Tibial nerve (tissue), 4 donors: ENCODE measurements around the gene ADK. TPM values are rescaled to one million over a fixed set of nuclear protein-coding genes. Genes with fewer than 3 reads are reported as not detected.

ENCODE experiments used
- DNase-seq, 2 donors: peaks; one replicate each; pipeline ENCODE4 v3.0.0-alpha.2; 2019; ENCODE audit warnings: low spot score in 2 of 2
- H3K27ac ChIP-seq, 4 donors: fragments of 200-600 bp; sonication (generic) in 3 of 4; one replicate each; pipeline ENCODE4 v1.5.1; 2017 to 2019; ENCODE audit warnings: mild to moderate bottlenecking in 1 of 4
- H3K27me3 ChIP-seq, 2 donors: fragments of 200-600 bp; sonication (generic) in 1 of 2; one replicate each; pipeline versions ENCODE4 v1.5.1 to v1.6.0; 2017 to 2019
- H3K36me3 ChIP-seq, 3 donors: fragments of 200-600 bp; sonication (generic); one replicate each; pipeline ENCODE4 v1.5.1; 2018 to 2019
- H3K4me1 ChIP-seq, 4 donors: fragments of 200-600 bp; sonication (generic) in 3 of 4; one replicate each; pipeline ENCODE4 v1.5.1; 2017 to 2019
- H3K4me3 ChIP-seq, 4 donors: fragments of 200-600 bp; sonication (generic) in 3 of 4; one replicate each; pipeline ENCODE4 v1.5.1; 2017 to 2019; ENCODE audit warnings: mild to moderate bottlenecking in 1 of 4, moderate library complexity in 1 of 4
- H3K9me3 ChIP-seq, 4 donors: fragments of 200-600 bp; sonication (generic) in 3 of 4; one replicate each; pipeline ENCODE4 v1.5.1; 2017 to 2019
- EP300 ChIP-seq, 2 donors: sonication (generic); formaldehyde crosslinking; IDR thresholded peaks; one replicate each; pipeline ENCODE4 v1.6.1; 2017; ENCODE audit warnings: antibody characterized with exemption in 2 of 2, mild to moderate bottlenecking in 1 of 2
- POLR2A ChIP-seq, 2 donors: fragments of 450-650 bp; IDR thresholded peaks; one replicate each; pipeline ENCODE4 v1.6.1; 2017; ENCODE audit warnings: antibody characterized with exemption in 2 of 2, mild to moderate bottlenecking in 2 of 2, moderate library complexity in 2 of 2
- WGBS, 2 donors: methylation state at CpG; one replicate each; pipeline ENCODE4 v1.1.5; 2018; 5-methylcytosine and 5-hydroxymethylcytosine counted together
- total RNA-seq, 4 donors: library from RNA; depleted of rRNA; stranded (reverse); fragments of >200 nt; gene quantifications; one replicate each; pipeline ENCODE4 v1.1.0, GENCODE V29; 2016
- TF ChIP-seq, protein P1 (sequence below), 5 experiments: fragments of 200-600 bp in 3 of 5; fragments of 450-650 bp in 2 of 5; sonication (generic) in 3 of 5; IDR thresholded peaks; one replicate each; pipeline ENCODE4 v1.5.1; 2016 to 2019; ENCODE audit warnings: antibody characterized with exemption in 5 of 5, mild to moderate bottlenecking in 3 of 5, moderate library complexity in 2 of 5

Gene ADK
- total RNA-seq, 4 donors from 2014 or later = 28.2 to 50.9 (median 34.0) TPM

DNA sequence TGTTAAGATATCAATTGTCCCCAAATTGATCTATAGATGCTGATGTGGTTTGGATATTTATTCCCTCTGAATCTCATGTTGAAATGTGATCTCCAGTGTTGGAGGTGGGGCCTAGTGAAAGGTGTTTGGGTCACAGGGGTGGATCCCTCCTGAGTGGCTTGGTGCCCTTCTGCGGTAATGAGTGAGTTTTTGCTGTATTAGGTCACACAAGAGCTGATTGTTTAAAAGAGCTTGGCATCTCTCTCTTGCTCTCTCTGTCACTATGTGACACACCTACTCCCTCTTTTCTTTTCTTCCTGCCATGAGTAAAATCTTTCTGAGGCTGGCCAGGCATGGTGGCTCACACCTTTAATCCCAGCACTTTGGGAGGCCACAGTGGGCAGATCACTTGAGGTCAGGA is 577.2 kb downstream of the ADK start:
- DNase-seq = no peak
- Histone ChIP-seq H3K4me1 (no peaks in the 10 kb centered on the region), H3K4me3 (no peak overlapping the region), H3K27me3 (no peaks in the 10 kb centered on the region), H3K9me3 (peaks cover 0 to 5% (median 0%) of the 10 kb centered on the region in 4 donors), H3K27ac (no peak overlapping the region), H3K36me3 (no peaks in the 10 kb centered on the region)
- TF ChIP-seq EP300 (IDR thresholded peaks at IDR 0.05) (no peak), POLR2A (IDR thresholded peaks at IDR 0.05) (no peak)
- TF ChIP-seq, protein P1, sequence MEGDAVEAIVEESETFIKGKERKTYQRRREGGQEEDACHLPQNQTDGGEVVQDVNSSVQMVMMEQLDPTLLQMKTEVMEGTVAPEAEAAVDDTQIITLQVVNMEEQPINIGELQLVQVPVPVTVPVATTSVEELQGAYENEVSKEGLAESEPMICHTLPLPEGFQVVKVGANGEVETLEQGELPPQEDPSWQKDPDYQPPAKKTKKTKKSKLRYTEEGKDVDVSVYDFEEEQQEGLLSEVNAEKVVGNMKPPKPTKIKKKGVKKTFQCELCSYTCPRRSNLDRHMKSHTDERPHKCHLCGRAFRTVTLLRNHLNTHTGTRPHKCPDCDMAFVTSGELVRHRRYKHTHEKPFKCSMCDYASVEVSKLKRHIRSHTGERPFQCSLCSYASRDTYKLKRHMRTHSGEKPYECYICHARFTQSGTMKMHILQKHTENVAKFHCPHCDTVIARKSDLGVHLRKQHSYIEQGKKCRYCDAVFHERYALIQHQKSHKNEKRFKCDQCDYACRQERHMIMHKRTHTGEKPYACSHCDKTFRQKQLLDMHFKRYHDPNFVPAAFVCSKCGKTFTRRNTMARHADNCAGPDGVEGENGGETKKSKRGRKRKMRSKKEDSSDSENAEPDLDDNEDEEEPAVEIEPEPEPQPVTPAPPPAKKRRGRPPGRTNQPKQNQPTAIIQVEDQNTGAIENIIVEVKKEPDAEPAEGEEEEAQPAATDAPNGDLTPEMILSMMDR (IDR thresholded peaks at IDR 0.05) = no peak
- WGBS, 2 donors = 58 to 65% methylated on average over 1 of the region's 1 CpG

DNA sequence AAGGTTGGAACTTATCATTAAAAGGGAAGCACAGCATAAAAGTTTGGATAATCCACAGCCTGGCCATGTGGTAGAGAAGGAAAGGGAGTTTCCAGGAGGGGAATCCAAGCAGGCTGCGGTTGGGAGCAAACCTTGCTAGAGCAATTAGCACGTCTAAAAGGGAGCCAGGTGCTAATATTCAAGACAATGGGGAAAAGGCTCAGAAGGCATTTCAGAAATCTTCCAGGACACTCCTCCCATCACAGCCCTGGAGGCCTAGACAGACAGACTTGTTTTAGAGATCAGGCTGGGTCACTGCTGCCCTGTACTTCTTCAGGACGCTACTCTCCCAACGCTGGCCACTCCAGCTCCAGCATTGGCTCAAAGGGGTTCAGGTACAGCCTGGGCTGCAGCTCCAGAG is 579.2 kb downstream of the ADK start:
- WGBS, 2 donors = 45 to 75% methylated on average over 4 of the region's 4 CpGs

DNA sequence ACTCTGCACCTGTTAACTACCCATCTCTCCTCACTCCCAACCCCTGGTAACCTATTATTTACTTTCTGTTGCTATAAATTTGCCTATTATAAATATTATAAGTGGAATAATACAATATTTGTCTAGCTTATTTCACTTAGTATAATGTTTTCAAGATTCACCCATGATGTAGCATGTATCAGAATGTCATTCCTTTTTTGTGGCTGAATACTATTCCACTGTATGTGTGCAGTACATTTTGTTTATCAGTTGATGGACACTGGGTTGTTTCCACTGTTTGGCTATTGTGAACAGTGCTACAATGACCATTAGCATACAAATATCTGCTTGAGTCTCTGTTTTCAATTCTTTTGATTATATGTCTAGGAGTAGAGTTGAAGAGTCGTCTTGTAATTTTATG is 582.6 kb downstream of the ADK start:
- H3K27ac ChIP-seq = no peak overlapping the region
- no peak for TF ChIP-seq EP300 (IDR thresholded peaks at IDR 0.05)
- no peak for TF ChIP-seq POLR2A (IDR thresholded peaks at IDR 0.05)
- TF ChIP-seq, protein P1 (IDR thresholded peaks at IDR 0.05) = no peak
- WGBS, 2 donors = 100% methylated on average over 1 of the region's 1 CpG

More for the DNA sequence above, 579.2 kb downstream of the ADK start:
- Histone ChIP-seq H3K36me3 (no peaks in the 10 kb centered on the region), H3K9me3 (no peaks in the 10 kb centered on the region), H3K4me3 (no peak overlapping the region), H3K27me3 (no peaks in the 10 kb centered on the region), H3K4me1 (no peaks in the 10 kb centered on the region), H3K27ac (no peak overlapping the region)
- DNase-seq = no peak
- TF ChIP-seq EP300 (IDR thresholded peaks at IDR 0.05) = no peak
- TF ChIP-seq, protein P1 (IDR thresholded peaks at IDR 0.05) = no peak
- TF ChIP-seq POLR2A (IDR thresholded peaks at IDR 0.05) = no peak

DNA sequence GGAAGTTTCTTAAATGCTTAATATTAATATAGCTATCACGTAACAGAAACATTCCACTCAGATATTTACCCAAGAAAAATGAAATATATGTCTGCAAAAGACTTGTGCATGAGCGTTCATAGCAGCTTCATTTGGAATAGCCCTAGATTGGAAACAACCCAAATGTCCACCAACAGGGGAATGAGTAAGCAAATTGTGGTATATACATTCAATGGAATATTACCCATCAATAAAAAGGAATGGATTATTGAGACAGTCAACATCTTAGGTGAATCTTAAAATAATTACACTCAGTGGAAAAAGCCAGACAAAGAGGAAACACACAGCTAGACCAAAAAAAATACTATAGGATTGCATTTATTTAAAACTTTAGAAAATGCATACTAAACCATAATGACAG is 585.0 kb downstream of the ADK start:
- Histone ChIP-seq H3K27ac (no peak overlapping the region), H3K36me3 (no peaks in the 10 kb centered on the region), H3K4me1 (no peaks in the 10 kb centered on the region), H3K4me3 (no peak overlapping the region), H3K9me3 (no peaks in the 10 kb centered on the region), H3K27me3 (no peaks in the 10 kb centered on the region)
- 79 to 83% methylated on average over 2 of the region's 2 CpGs for WGBS, 2 donors
- TF ChIP-seq EP300 (IDR thresholded peaks at IDR 0.05) (no peak), POLR2A (IDR thresholded peaks at IDR 0.05) (no peak)
- TF ChIP-seq, protein P1 (IDR thresholded peaks at IDR 0.05) = no peak
- no peak for DNase-seq

More for the DNA sequence above, 582.6 kb downstream of the ADK start:
- H3K4me3 ChIP-seq = no peak overlapping the region
- no peak for DNase-seq
- H3K4me1 ChIP-seq = no peaks in the 10 kb centered on the region
- H3K9me3 ChIP-seq = no peaks in the 10 kb centered on the region
- H3K27me3 ChIP-seq = no peaks in the 10 kb centered on the region
- no peaks in the 10 kb centered on the region for H3K36me3 ChIP-seq

DNA sequence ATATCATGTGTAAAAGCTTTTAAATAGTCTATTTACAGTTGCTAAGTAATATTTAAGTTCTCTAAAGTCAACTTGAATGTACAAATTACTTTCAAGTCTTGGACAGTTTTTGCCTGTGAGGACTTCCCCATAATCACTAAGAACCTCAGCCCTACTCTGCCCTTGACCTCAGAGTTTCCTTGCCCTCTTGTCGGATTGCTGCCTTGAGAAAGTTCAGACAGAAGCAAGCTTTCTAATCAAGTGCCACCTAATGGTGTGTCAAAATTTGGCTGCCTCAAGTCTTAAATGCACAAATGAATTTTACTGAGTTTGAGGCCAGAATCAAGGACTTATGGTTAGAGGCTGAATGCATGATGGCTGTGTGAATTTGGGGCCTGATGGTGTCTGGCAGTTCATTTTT is 587.0 kb downstream of the ADK start:
- H3K4me1 ChIP-seq = no peaks in the 10 kb centered on the region
- no peaks in the 10 kb centered on the region for H3K27me3 ChIP-seq
- no peaks in the 10 kb centered on the region for H3K36me3 ChIP-seq
- no peak for DNase-seq
- H3K4me3 ChIP-seq = no peak overlapping the region
- no peak for TF ChIP-seq EP300 (IDR thresholded peaks at IDR 0.05)
- TF ChIP-seq POLR2A (IDR thresholded peaks at IDR 0.05) = no peak
- TF ChIP-seq, protein P1 (IDR thresholded peaks at IDR 0.05) = no peak
- no peaks in the 10 kb centered on the region for H3K9me3 ChIP-seq
- H3K27ac ChIP-seq = no peak overlapping the region
- WGBS, 2 donors = 43 to 48% methylated on average over 1 of the region's 1 CpG
